Endothelial cell (in vitro differentiated cells): ENCODE measurements around the gene CASP5. TPM values are rescaled to one million over a fixed set of nuclear protein-coding genes. Genes with fewer than 3 reads are reported as not detected.
"Not testable (repeated sequence)": the region's sequence is repeated elsewhere in the genome, so short reads cannot be mapped to it uniquely, and the experiment has no call there.

Experiments
- DNase-seq: peaks from one replicate; pipeline ENCODE4 v3.0.0; 2021; ENCODE audit warnings: low spot score
- H3K27ac Mint-ChIP-seq: one replicate; pipeline ENCODE4 v1.8.0; 2021; ENCODE audit warnings: mixed read lengths, inconsistent platforms; ENCODE audit not compliant: unreplicated experiment
- H3K27me3 Mint-ChIP-seq: one replicate; pipeline ENCODE4 v1.8.0; 2021; ENCODE audit warnings: mild to moderate bottlenecking, moderate library complexity, mixed read lengths, inconsistent platforms; ENCODE audit not compliant: unreplicated experiment
- H3K36me3 Mint-ChIP-seq: one replicate; pipeline ENCODE4 v1.8.0; 2021; ENCODE audit warnings: mild to moderate bottlenecking, low read depth, mixed read lengths, inconsistent platforms; ENCODE audit not compliant: unreplicated experiment
- H3K4me1 Mint-ChIP-seq: one replicate; pipeline ENCODE4 v1.8.0; 2021; ENCODE audit warnings: mild to moderate bottlenecking, mixed read lengths, inconsistent platforms; ENCODE audit not compliant: unreplicated experiment
- H3K4me3 Mint-ChIP-seq: one replicate; pipeline ENCODE4 v1.8.0; 2021; ENCODE audit warnings: mild to moderate bottlenecking, mixed read lengths, inconsistent platforms; ENCODE audit not compliant: unreplicated experiment
- H3K9me3 Mint-ChIP-seq: one replicate; pipeline ENCODE4 v1.8.0; 2021; ENCODE audit warnings: mixed read lengths, inconsistent platforms; ENCODE audit not compliant: unreplicated experiment
- total RNA-seq: library from RNA; stranded (reverse); fragmentation: NEBNext Ultra II Directional; extraction: Animal tissue kit (Norgen Biotek cat#: 25700); gene quantifications from one replicate; pipeline ENCODE4 v1.2.1, GENCODE V29; 2021; ENCODE audit not compliant: unreplicated experiment
- TF ChIP-seq, protein P1 (sequence below): fragments of 200-600 bp; sonication (generic); IDR thresholded peaks from one replicate; pipeline ENCODE4 v1.5.0; 2021; ENCODE audit warnings: antibody characterized with exemption; ENCODE audit not compliant: unreplicated experiment

CASP5 gene
- total RNA-seq, 1 donor from 2014 or later: not detected

DNA sequence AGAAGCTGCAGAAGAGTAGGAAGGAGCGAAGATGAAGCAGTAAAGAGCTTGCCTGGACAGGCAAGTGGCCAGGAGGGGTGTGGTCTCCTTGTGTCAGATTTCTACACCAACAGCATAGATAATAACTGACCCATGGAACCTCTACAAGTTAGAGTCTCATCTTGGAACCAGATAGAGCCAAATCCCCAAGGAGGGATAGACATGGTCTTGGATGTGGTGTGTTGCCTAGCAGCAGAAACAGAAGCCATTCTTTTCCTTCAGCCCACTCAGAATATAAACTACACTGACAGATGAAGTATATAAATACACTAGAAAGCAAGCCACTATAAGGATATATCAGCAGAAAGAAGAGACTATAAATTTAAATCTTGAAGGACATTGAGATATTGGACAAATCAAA lies 26.5 kb upstream of the CASP5 start:
- Mint-ChIP-seq H3K9me3 (no peaks in the 10 kb centered on the region), H3K4me3 (no peak overlapping the region), H3K27me3 (peaks cover 1% of the 10 kb centered on the region), H3K36me3 (no peaks in the 10 kb centered on the region), H3K27ac (no peak overlapping the region), H3K4me1 (peaks cover 5% of the 10 kb centered on the region)
- DNase-seq: no peak
- TF ChIP-seq, protein P1, sequence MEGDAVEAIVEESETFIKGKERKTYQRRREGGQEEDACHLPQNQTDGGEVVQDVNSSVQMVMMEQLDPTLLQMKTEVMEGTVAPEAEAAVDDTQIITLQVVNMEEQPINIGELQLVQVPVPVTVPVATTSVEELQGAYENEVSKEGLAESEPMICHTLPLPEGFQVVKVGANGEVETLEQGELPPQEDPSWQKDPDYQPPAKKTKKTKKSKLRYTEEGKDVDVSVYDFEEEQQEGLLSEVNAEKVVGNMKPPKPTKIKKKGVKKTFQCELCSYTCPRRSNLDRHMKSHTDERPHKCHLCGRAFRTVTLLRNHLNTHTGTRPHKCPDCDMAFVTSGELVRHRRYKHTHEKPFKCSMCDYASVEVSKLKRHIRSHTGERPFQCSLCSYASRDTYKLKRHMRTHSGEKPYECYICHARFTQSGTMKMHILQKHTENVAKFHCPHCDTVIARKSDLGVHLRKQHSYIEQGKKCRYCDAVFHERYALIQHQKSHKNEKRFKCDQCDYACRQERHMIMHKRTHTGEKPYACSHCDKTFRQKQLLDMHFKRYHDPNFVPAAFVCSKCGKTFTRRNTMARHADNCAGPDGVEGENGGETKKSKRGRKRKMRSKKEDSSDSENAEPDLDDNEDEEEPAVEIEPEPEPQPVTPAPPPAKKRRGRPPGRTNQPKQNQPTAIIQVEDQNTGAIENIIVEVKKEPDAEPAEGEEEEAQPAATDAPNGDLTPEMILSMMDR: no peak

DNA sequence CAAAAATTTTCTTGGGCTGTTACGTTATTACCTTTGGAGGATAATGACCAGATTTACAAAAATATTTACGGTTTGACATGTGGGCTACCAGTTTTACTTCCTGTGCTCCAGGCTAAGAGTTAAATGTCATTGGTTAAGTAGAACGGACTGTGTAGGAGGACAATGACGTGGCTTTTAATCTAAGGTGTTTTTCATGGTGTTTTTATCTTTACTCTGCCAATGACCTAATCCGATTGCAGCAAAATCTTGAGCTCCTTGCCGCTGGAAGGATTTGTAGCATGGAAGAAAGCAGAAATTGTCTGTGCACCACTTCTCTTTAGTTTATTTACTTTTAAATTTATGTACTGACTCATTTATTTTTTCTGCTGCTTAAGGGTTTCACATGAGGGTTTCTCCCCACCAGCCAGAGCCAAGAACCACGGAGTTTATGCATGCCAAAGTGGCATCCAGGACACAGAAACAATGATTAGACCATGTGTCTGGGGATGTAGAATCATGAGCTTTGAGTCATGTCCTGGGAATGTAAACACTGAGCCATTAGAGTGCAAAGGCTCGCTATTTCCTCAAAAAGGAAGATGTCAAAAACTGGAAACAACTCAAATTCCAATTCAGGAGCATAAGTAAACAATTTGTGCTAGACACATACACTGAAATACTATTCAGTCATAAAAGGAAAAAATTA lies 24.1 kb upstream of the CASP5 start:
- no peak for DNase-seq
- TF ChIP-seq, protein P1: no peak
- no peak overlapping the region for H3K4me3 Mint-ChIP-seq
- H3K9me3 Mint-ChIP-seq: no peaks in the 10 kb centered on the region
- H3K4me1 Mint-ChIP-seq: peaks cover 5% of the 10 kb centered on the region
- no peaks in the 10 kb centered on the region for H3K36me3 Mint-ChIP-seq
- peaks cover 1% of the 10 kb centered on the region for H3K27me3 Mint-ChIP-seq
- no peak overlapping the region for H3K27ac Mint-ChIP-seq

DNA sequence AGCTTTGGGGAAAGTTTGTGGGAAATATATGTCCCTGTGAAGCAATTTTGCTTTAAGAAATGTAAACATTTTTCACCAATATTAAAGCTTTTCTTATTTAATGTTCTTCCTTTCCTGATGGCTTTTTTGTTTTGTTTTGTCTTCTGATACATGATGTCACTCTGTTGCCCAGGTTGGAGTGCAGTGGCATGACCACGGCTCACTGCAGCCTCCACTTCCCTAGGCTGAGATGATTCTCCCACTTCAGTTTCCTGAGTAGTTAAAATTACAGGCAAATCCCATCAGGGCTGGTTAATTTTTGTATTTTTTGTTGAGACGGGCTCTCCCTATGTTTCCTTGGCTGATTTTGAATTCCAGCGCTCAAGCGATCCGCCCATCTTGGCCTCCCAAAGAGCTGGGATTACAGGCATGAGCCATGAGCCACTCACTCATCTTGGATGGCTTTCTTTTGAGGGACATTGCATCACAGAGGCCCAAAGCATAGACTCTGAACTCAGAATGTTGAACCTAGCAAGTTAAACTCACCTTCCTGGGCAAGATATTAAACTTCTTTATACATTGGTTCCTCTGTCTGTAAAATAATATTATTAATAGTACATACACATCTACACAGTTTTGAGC lies 22.8 kb upstream of the CASP5 start:
- peaks cover 1% of the 10 kb centered on the region for H3K27me3 Mint-ChIP-seq
- DNase-seq: no peak
- H3K36me3 Mint-ChIP-seq: no peaks in the 10 kb centered on the region
- no peak overlapping the region for H3K4me3 Mint-ChIP-seq
- TF ChIP-seq, protein P1: no peak
- no peaks in the 10 kb centered on the region for H3K9me3 Mint-ChIP-seq
- H3K27ac Mint-ChIP-seq: no peak overlapping the region
- peaks cover 5% of the 10 kb centered on the region for H3K4me1 Mint-ChIP-seq

DNA sequence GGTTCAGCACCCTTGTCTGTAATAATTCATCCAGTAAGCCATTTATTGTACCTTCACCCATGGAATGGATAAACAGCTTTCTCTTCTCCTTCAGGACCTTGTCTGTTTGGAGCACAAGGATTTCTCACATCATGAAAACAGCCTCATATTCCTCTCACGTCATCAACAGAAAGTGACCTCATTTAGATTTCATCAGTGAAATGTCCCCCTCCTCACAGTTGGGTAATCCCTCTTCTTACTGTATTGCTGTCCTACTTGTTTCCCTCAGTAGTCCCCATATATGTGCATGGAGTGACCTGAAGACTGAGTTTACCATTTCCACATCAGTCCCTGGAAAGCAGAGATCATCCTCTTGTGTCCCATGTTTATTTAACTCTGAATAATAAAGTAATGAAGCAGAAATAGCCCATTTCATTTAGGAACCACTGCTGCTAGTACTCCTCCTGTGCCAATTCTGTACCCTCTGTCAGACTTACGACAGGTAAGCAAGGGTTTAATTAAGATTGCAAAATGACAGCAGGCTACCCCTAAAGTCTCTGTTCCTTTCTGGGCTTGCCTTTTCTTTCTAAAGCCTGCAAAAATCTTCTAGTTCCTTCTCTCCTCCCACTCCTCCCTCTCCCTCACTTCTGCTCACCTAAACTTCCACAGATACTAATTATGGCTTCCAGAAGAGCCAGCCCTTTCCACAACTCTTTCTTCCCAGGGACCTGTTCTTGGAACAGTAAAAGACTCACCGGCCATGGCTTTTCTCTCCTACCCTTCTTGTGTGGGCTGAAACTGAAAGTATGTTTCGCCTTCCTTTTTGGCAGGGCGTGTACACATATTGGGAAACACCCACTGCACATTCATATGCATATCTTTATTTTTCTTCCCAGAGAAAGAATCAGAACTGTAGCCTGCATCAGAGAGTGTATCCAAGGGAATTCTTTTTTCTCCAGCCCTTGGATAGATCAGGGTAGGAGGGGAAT lies 21.9 kb upstream of the CASP5 start, which contains the start of gene CARD16:
TSS of gene CARD16 (minus strand) at position 779 of the 968 bp plus-strand sequence. CDS start at position 741, 38 bp downstream.
- H3K4me1 Mint-ChIP-seq, H3K9me3 Mint-ChIP-seq, H3K27ac Mint-ChIP-seq, H3K4me3 Mint-ChIP-seq, H3K36me3 Mint-ChIP-seq, H3K27me3 Mint-ChIP-seq, DNase-seq: not testable (repeated sequence)

DNA sequence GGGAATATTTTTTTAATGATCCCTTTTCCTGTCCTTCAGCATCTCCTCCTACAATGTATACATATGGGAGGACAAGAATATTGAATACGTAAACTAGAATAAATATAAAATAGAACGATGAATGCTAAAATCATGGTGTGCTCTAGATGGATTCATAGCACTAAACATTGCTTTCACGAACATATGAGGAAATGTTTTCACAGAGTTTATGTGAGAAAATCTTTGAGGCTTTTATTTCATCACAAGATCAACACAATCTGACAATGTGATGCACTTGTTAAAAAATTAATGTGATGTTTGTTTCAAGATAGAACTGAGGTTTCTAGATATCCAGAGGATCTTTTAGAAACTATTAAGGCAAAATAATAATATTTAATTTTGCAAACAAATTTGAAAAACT lies 19.2 kb upstream of the CASP5 start:
- Mint-ChIP-seq H3K36me3 (no peaks in the 10 kb centered on the region), H3K27ac (no peak overlapping the region), H3K4me1 (peaks cover 2% of the 10 kb centered on the region), H3K4me3 (no peak overlapping the region), H3K9me3 (no peaks in the 10 kb centered on the region), H3K27me3 (peaks cover 1% of the 10 kb centered on the region)
- no peak for DNase-seq
- TF ChIP-seq, protein P1: no peak
